GM18526 (cell line): ENCODE results near the gene RSAD2.

Experiments
- POLR2A ChIP-seq: IDR thresholded peaks from 3 replicates; pipeline ENCODE4 v1.6.1; 2011; ENCODE audit not compliant: insufficient read length; ENCODE audit errors: extremely low read depth

Gene RSAD2, protein sequence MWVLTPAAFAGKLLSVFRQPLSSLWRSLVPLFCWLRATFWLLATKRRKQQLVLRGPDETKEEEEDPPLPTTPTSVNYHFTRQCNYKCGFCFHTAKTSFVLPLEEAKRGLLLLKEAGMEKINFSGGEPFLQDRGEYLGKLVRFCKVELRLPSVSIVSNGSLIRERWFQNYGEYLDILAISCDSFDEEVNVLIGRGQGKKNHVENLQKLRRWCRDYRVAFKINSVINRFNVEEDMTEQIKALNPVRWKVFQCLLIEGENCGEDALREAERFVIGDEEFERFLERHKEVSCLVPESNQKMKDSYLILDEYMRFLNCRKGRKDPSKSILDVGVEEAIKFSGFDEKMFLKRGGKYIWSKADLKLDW

DNA sequence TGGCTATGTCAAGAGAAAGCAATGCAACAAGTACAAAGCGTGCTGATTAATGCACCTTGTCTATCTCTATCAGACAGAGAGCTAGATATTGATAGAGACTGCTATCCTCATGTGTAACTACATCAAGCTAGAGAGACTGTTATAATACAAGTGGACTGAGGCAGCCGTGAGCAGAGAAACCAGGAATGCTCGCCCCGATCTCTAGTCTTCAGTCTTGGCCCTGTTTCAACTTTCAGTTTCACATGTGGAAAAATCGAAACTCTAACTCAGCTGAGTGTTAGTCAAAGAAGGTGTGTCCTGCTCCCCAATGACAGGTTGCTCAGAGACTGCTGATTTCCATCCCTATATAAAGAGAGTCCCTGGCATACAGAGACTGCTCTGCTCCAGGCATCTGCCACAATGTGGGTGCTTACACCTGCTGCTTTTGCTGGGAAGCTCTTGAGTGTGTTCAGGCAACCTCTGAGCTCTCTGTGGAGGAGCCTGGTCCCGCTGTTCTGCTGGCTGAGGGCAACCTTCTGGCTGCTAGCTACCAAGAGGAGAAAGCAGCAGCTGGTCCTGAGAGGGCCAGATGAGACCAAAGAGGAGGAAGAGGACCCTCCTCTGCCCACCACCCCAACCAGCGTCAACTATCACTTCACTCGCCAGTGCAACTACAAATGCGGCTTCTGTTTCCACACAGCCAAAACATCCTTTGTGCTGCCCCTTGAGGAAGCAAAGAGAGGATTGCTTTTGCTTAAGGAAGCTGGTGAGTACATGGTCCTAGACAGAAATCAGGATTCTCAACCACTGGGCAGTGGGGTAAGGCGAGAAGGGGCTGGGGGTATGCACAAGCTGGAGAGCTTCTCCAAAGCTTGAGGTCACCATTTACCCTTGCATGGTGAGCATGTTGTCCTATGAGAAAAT is at the start of gene RSAD2:
TSS of gene RSAD2 (plus strand) at position 376 of the 903 bp plus-strand sequence. CDS start at position 400, 24 bp downstream.
- peak; percentile 32 for TF ChIP-seq POLR2A

DNA sequence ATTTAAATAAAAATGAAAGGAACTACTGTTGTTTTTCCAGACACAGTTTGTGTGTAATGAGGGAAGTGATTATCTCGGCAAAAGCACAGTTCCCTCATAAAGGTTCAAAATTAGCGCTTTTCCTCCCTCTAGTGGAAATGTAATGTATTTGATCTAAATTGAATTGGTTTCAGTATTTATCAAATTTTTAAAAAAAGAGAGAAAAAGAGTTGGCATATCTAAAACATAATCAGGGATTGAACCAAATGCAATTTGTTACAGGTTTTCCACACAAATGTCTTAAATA is 49.3 kb upstream of the RSAD2 start:
- no peak for TF ChIP-seq POLR2A

DNA sequence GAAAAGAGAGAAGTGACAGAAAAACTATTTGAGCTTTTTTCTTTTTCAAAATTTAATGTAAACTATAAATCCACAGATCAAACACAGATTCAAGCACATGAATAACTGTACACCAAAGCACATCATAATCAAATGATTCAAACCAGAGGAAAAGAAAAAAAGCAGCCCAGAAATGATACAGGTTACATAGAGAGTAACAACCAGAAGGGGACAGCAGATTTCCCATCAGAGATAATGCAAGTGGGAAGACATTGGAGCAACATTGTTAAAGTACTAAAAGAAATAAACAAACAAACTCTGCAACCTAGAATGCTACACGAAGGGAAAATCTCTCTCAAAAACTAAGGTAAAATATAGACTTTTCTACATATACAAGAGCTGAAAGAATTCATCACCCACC is 46.3 kb upstream of the RSAD2 start:
- TF ChIP-seq POLR2A, result no peak

DNA sequence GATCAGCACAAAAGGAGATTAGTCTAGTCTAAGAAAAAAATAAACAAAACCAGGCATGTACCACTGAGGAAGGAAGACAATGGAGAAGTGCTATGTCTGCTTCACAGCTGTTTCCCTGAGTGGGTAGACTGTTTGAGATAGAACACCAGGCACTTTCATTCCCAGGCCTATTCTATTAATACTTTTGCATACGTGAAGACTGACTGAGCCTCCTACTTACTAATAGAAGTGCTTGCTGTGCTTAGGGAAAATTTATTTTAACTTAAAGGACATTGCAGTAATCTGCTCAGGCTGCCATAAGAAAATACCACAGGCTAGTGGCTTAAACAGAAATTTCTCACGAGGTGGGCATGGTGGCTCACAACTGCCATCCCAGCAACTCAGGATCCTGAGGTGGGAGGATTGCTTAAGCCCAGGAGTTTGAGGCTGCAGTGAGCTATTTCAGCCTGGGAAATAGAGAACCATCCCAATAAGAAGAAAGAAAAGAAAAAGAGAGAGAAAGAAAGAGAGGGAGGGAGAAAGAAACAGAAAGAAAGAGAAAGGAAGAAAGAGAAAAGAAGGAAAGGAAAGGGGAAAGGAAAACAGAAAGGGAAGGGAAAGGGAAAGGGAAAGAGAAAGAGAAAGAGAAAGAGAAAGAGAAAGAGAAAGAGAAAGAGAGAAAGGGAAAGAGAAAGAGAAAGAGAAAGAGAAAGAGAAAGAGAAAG is 44.8 kb upstream of the RSAD2 start:
- no peak for TF ChIP-seq POLR2A

DNA sequence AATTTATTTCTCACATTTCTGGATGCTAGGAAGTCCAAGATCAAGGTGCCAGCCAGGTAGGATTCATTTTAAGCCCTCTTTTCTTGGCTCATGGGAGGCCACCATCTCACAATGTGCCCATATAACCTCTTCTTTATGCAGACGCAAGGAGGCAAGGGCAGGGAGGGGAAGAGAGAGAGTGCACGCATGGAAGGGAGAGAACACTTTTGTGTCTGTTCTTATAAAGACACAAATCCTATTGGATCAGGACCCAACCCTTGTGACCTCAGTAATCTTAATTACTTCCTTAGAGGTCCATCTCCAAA is 44.3 kb upstream of the RSAD2 start:
- TF ChIP-seq POLR2A, result no peak

DNA sequence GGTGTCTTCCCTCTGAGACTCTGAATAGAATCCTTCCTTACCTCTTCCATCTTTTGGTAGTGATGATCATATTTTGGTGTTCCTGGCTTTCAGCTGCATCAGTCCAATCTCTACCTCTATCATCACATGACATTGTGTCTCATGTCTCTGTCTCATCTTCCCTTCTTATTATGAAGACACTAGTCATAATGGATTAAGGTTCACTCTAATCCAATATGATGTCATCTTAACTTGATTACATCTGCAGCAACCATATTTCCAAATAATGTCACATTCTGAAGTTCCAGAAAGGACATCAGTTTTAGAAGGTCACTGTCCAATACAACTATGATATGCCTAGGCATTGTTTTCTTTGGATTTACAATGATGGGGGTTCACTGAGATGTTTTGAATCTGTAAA is 43.4 kb upstream of the RSAD2 start:
- no peak for TF ChIP-seq POLR2A

DNA sequence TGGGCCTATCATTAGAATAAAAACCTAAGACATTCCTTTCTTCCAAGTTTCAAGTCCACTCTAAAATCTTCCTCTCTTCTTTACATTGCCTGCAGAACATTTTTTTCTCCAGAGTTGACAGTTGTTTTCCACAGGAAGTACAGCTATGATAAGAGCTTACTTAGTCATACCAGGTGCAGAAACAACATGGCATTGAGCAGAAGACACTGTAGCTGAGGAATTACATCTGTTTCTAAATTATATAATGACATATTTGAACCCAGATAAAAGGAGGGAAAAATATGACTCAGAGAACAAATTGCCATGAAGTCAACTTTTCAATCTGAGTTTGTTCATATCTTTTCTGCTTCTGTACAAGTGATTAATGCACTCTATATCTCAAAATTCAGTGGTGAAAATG is 42.1 kb upstream of the RSAD2 start:
- no peak for TF ChIP-seq POLR2A

DNA sequence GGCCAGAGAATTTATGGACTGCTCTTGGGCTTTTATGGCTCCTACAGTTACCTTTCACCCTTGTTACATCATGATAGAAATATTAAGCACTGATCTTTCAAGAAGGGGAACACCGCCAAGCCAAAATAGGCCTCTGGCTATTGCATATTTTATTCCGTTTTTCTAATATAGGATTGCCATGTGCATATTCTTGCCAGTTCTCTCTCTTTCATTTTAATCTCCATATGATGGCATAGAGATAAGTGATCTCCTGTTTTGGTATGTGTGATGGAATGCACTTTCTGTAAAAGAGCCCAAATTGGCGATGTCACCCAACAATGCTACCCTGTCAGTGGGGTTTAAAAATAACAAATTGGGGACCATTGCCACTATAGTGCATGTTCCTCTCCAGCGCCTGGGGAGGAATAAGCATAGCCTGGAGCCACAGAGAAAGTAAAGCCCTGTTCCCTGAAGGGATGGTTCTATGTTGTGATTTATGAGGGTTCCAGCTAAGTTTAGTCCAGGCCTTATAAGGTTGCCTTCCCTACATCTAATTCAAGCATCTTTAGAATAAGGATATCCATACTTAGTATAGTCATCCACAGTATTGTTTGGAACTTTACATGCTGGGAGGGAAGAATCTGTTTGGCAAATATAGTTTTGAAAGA is 38.8 kb upstream of the RSAD2 start:
- TF ChIP-seq POLR2A, result no peak

DNA sequence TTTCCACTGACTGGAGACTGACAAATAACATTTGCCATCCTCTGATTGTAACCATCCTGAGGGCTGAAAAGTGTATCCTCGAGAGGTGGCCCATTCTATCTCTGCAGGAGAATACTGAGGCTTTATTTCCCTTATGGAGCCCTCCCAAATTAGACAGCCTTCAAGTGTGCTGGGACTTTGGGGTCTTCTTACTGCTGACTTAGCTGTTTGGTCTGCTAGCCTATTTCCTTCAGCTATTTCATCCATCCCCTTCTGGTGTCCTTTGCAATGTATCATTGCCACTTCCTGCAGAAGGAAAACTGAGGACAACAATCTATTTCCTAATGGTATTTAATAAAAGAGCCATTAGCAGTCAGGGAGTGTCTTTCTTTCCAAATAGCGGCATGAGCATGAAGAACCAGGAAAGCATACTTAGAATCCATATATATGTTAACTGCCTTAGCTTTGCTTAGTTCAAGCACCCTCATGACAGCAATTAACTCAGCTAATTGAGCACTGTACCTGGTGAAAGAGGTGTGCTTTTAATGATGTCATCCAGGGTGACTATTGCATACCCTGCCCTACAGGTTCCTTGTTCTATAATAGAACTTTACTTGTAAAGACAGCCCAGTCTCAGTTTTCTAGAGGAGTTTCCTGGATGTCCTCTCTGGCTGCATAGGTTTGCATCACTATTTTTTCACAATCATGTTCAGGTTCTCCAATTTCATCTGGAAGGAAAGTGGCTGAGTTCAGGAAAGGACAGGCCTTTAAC is 35.9 kb upstream of the RSAD2 start:
- TF ChIP-seq POLR2A, result no peak

DNA sequence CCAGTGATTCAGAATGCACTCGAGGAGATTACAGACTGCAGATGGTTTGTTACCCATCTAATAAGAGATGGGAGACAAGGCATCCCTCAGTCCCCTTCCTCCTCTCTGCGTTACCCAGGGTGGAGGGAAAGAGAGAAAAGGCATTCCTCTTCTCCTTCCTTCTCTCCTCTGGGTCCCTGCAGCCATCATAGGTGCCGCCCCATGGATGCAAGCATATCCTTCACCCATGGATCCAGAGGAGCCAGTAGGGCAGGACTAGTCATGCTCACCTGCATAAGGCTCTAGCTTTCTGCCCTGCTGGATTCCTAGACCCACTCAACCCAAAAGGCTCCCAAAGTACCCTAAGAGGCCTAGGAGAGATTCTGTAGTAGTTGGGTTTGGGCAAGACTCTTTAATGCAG is 32.3 kb upstream of the RSAD2 start:
- TF ChIP-seq POLR2A, result no peak

DNA sequence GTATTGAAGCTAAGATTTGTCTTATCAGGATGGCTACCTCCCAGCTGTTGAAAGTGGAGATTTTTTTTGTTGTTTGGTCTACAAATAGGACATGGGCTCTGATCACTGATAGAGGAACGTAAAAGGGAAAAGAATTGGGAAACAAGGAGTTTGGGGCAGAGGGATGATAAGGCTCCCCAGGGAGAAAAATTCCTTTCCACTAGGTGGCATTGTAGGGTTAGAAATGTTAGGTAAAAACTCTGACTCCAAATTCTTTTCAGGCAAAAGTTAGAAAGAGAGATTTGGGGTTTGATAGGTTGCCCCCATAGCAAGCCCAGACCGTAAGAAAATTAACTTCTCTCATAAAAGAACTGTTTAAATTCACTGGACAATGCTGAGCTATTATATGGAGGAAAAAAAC is 31.7 kb upstream of the RSAD2 start:
- no peak for TF ChIP-seq POLR2A

DNA sequence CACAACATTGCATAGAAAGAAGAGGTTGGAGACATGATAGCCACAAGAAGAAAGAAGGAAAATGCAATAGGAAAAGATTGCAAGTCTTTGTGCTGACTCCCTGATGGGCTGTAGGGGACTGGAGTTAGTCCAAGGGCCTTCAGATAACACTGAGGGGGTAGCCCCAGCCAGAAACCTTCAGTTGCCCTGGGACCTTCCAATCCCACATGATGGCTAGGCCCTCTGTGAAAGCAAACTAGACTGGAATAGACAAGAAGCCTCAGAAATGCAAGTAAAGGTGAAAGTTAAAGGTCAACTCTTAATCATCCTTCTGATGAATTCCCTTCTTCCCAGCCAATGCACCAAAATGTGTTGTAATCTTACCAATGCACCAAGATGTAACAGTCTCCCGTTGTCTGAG is 31.0 kb upstream of the RSAD2 start:
- TF ChIP-seq POLR2A, result no peak

DNA sequence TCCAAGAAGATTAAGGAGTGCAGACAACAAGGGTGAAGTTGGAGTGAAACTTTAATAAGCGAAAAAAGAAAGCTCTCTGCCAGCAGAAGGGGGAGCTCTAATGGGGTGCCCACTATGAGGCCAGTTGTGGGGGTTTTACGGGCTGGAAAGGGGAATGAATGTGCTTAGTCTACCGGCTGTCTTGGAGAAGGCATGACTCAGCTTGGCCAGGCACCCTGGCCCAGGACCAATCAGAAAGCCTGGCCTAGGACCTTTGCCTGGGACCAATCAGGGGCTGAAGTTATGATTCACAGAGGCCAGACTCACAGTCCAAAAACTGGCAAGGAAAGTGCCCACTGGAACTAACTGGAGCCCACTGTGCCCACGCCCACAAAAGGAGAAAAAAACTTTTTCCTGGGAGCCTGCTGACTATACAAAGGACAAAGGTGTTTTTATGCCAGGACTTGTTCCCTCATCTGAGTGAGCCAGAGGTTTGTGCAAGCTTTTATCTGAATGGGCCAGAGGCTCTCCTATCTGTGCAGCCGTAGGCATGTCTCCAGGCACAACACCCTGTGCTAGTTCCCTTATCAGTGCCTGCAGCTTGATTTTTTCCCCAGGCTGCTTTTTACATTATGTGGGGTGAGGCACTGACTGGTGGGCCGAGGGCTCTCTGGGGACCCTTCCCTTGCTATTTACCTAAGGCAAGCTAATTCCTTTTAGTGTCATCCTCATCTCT is 30.5 kb upstream of the RSAD2 start:
- TF ChIP-seq POLR2A, result no peak

DNA sequence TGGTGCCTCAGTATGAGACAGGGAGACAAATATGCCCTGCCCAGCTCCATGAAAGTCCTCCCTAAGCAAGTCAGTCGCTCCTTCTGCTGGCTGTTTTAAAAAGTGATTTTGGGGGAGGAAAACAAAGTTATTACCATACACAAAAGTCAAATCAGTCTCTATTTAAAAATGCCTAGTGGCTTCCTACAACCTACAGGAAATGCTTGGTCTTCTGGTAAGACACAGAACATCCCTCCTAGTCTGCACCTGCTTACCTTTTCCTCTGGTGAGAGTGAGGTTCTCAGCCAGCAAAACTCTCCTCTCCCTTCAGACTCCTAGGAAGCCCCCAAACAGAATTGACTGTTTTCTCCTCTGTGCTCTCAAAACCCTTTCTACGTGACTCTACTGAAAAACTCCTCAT is 25.4 kb upstream of the RSAD2 start:
- TF ChIP-seq POLR2A, result no peak
